Measurements from ENCODE around the gene ACBD3. TPM values are rescaled to one million over a fixed set of nuclear protein-coding genes. Genes with fewer than 3 reads are reported as not detected.
"Not testable (repeated sequence)": the region's sequence is repeated elsewhere in the genome, so short reads cannot be mapped to it uniquely, and the experiment has no call there.

ACBD3 gene
- total and polyA plus RNA-seq, 2 of the 8 experiments (the other 6 are each of a cell fraction or from before 2014, with no cell fraction given): 8.4 to 29.4 TPM

GRCh38 chr1:226203240-226203639 is 16.7 kb upstream of the ACBD3 start (continued):
- TF ChIP-seq ATF2 (IDR thresholded peaks at IDR 0.05; ENCODE audit: low read length) (no peak), CHD1 (IDR thresholded peaks at IDR 0.05; ENCODE audit: low read depth, low read length) (no peak), SUZ12 (IDR thresholded peaks at IDR 0.05; ENCODE audit: low read length) (no peak), CTCF (IDR thresholded peaks at IDR 0.05; ENCODE audit: control extremely low read depth in 1 of 3, insufficient read depth in 1 of 3, low read depth in 1 of 3, low read length in 3 of 3) (no peak), RBBP5 (IDR thresholded peaks at IDR 0.05; ENCODE audit: borderline replicate concordance, low read depth, low read length) (no peak)

- not testable (repeated sequence) for H2AFZ ChIP-seq (ENCODE audit: low read length); H3K4me2 ChIP-seq (ENCODE audit: insufficient read depth in 1 of 2, low read depth in 2 of 2, low read length in 2 of 2); H2BK12ac ChIP-seq (ENCODE audit: low read depth, low read length); DNase-seq (ENCODE audit: low read depth in 1 of 2, low spot score in 2 of 2); H3K14ac ChIP-seq (ENCODE audit: insufficient read length); H2AK5ac ChIP-seq (ENCODE audit: low read depth, low read length); H3K27me3 ChIP-seq (replicated peaks in 1 of 4; ENCODE audit: control insufficient read depth in 3 of 4, extremely low read depth in 1 of 4, insufficient read depth in 3 of 4, low read length in 3 of 4); H3K9me3 ChIP-seq (ENCODE audit: insufficient read depth in 2 of 2, low read depth in 1 of 2, low read length in 1 of 2); FAIRE-seq; H4K8ac ChIP-seq (ENCODE audit: extremely low read depth, insufficient read depth, low read length); H3K56ac ChIP-seq (replicated peaks; ENCODE audit: insufficient read length, low read depth, low read length); H3K36me3 ChIP-seq (ENCODE audit: control insufficient read depth in 2 of 4, insufficient read depth in 4 of 4, low read length in 3 of 4); H3K4me1 ChIP-seq (replicated peaks in 1 of 4; ENCODE audit: control insufficient read depth in 3 of 4, insufficient read depth in 4 of 4, low read length in 3 of 4); H3K9ac ChIP-seq (replicated peaks in 1 of 4; ENCODE audit: extremely low read depth in 1 of 4, low read depth in 3 of 4, low read length in 3 of 4); H3K27ac ChIP-seq (ENCODE audit: low read depth, low read length); H2BK15ac ChIP-seq (ENCODE audit: low read length); H4K5ac ChIP-seq (ENCODE audit: insufficient read length, low read depth, low read length); H2BK120ac ChIP-seq (replicated peaks; ENCODE audit: low read depth, low read length); H3K79me1 ChIP-seq (ENCODE audit: low read depth, low read length); H4K91ac ChIP-seq (replicated peaks; ENCODE audit: insufficient read length, low read length); H3K79me2 ChIP-seq (ENCODE audit: control insufficient read depth in 1 of 2, insufficient read depth in 2 of 2, low read length in 2 of 2); H2BK5ac ChIP-seq (ENCODE audit: low read depth, low read length); H4K20me1 ChIP-seq (replicated peaks in 1 of 2; ENCODE audit: control insufficient read depth in 1 of 2, insufficient read depth in 2 of 2, low read length in 2 of 2); H3K18ac ChIP-seq (ENCODE audit: extremely low read depth, low read length); H3K23me2 ChIP-seq (ENCODE audit: low read depth, low read length); H3K4ac ChIP-seq (replicated peaks; ENCODE audit: insufficient read length, low read depth, low read length); H2BK20ac ChIP-seq (ENCODE audit: low read length); H3K23ac ChIP-seq (ENCODE audit: insufficient read length); H3K4me3 ChIP-seq (ENCODE audit: extremely low read depth in 1 of 4, insufficient read depth in 2 of 4, low read depth in 3 of 4, low read length in 4 of 4)
- POLR2A ChIA-PET (ENCODE audit: partially characterized antibody): interaction anchor here (0.9 to 1.9 kb wide), 2 partner anchors 20 to 77 kb away, joined by 3 to 5 read pairs; partner anchors contain the start of gene MIXL1
- 95% methylated on average over 6 of the region's 6 CpGs; no CpG with 5 or more reads in 1 of the 2 experiments for WGBS, 2 experiments (ENCODE audit: extremely low coverage in 1 of 2, insufficient coverage in 1 of 2, insufficient read length in 1 of 2, insufficient replicate concordance in 2 of 2, low coverage in 1 of 2, low lambda C conversion rate in 2 of 2, missing lambda C conversion rate in 1 of 2)
- CTCF ChIA-PET (ENCODE audit: partially characterized antibody): interaction anchor here (0.6 to 10.3 kb wide), 13 partner anchors 8 to 133 kb away, joined by 3 to 139 read pairs (median 4); partner anchors contain the start of genes ACBD3 and MIXL1
Measured at GRCh38 chr1:226202666-226203065, 16.1 kb upstream of the ACBD3 start.
